Esophagus muscularis mucosa (tissue), 4 donors: ENCODE measurements around the gene IRF2BP2. TPM values are rescaled to one million over a fixed set of nuclear protein-coding genes. Genes with fewer than 3 reads are reported as not detected.
A peak's percentile ranks its signal among the peaks of the same experiment; 100 is the strongest.

Experiments
- DNase-seq: peaks from one replicate; pipeline ENCODE4 v3.0.0-alpha.2; 2017; ENCODE audit errors: extremely low spot score
- H3K27ac ChIP-seq, 4 donors: fragments of 200-600 bp; sonication (generic); replicated peaks in 1 of 4; 1 replicate in 3 of 4; 2 replicates in 1 of 4; pipeline ENCODE4 v1.5.1; 2016 to 2019; ENCODE audit warnings: mild to moderate bottlenecking in 1 of 4
- H3K27me3 ChIP-seq, 4 donors: fragments of 200-600 bp; sonication (generic); one replicate each; pipeline versions ENCODE4 v1.5.1 to v1.6.0; 2016 to 2019
- H3K36me3 ChIP-seq, 4 donors: fragments of 200-600 bp; sonication (generic); one replicate each; pipeline ENCODE4 v1.5.1; 2016 to 2019
- H3K4me1 ChIP-seq, 4 donors: fragments of 200-600 bp; sonication (generic); one replicate each; pipeline ENCODE4 v1.5.1; 2016 to 2019
- H3K4me3 ChIP-seq, 4 donors: fragments of 200-600 bp; sonication (generic); 1 replicate in 2 of 4; 2 replicates in 2 of 4; pipeline ENCODE4 v1.5.1; 2016 to 2019; ENCODE audit warnings: mild to moderate bottlenecking in 4 of 4, moderate library complexity in 1 of 4
- H3K9me3 ChIP-seq, 4 donors: fragments of 200-600 bp; sonication (generic); 1 replicate in 3 of 4; 2 replicates in 1 of 4; pipeline ENCODE4 v1.5.1; 2016 to 2019
- EP300 ChIP-seq: sonication (generic); formaldehyde crosslinking; IDR thresholded peaks from one replicate; pipeline ENCODE4 v1.6.1; 2017; ENCODE audit warnings: antibody characterized with exemption
- POLR2A ChIP-seq: fragments of 450-650 bp; IDR thresholded peaks from one replicate; pipeline ENCODE4 v1.6.1; 2017; ENCODE audit warnings: antibody characterized with exemption, moderate library complexity, mild to moderate bottlenecking, low read depth
- POLR2AphosphoS5 ChIP-seq, 2 donors: sonication (generic); formaldehyde crosslinking; IDR thresholded peaks; one replicate each; pipeline ENCODE4 v1.6.1; 2017; ENCODE audit warnings: antibody characterized with exemption in 2 of 2
- WGBS: methylation state at CpG from one replicate; pipeline ENCODE4 v1.1.5; 2018; 5-methylcytosine and 5-hydroxymethylcytosine counted together
- intact Hi-C: fragments of 100-400 bp; cut with DNase I; formaldehyde crosslinking; loops from one replicate; pipeline ENCODE4 v1.15.1; 2023
- total RNA-seq, 4 donors: library from RNA; depleted of rRNA; stranded (reverse); fragments of >200 nt; gene quantifications; one replicate each; pipeline versions ENCODE4 v1.1.0 to v1.2.1, GENCODE V29; 2016
- TF ChIP-seq, protein P1 (sequence below), 3 experiments: fragments of 200-600 bp in 2 of 3; fragments of 450-650 bp in 1 of 3; sonication (generic) in 2 of 3; IDR thresholded peaks; one replicate each; pipeline ENCODE4 v1.5.1; 2017 to 2019; ENCODE audit warnings: antibody characterized with exemption in 3 of 3, mild to moderate bottlenecking in 2 of 3, moderate library complexity in 1 of 3

Gene IRF2BP2
- total RNA-seq, 4 donors from 2014 or later, result 83.3 to 119 (median 97.9) TPM

DNA sequence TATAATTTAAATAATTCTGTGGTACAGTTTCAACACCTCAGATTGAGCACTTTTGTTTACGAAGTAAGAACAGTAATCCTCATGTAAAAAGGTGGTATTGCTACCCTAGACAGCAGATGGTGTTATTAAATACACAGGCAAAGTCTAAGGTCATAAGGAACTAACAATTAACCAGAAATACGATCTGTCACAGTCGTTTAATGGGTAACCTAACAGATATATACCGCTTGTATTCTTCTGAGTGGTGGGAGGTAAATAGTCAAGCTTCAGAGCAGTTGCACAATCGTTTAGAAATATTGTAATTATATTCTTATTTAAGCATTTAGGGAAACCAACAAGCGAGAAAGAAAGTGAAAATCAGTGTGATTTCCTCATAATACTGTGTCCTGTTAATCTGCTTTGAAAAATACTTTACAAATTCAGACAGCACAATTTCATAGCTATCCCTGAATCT lies 9.8 kb upstream of the IRF2BP2 start:
- no peak for DNase-seq
- Histone ChIP-seq H3K4me3 (no peak overlapping the region), H3K27me3 (no peaks in the 10 kb centered on the region), H3K4me1 (peaks cover 9 to 48% (median 32%) of the 10 kb centered on the region in 4 donors), H3K36me3 (no peaks in the 10 kb centered on the region), H3K27ac (no peak overlapping the region), H3K9me3 (no peaks in the 10 kb centered on the region)
- TF ChIP-seq, protein P1, sequence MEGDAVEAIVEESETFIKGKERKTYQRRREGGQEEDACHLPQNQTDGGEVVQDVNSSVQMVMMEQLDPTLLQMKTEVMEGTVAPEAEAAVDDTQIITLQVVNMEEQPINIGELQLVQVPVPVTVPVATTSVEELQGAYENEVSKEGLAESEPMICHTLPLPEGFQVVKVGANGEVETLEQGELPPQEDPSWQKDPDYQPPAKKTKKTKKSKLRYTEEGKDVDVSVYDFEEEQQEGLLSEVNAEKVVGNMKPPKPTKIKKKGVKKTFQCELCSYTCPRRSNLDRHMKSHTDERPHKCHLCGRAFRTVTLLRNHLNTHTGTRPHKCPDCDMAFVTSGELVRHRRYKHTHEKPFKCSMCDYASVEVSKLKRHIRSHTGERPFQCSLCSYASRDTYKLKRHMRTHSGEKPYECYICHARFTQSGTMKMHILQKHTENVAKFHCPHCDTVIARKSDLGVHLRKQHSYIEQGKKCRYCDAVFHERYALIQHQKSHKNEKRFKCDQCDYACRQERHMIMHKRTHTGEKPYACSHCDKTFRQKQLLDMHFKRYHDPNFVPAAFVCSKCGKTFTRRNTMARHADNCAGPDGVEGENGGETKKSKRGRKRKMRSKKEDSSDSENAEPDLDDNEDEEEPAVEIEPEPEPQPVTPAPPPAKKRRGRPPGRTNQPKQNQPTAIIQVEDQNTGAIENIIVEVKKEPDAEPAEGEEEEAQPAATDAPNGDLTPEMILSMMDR (IDR thresholded peaks at IDR 0.05), result no peak
- no peak for TF ChIP-seq POLR2AphosphoS5 (IDR thresholded peaks at IDR 0.05)
- TF ChIP-seq EP300, result no peak
- no peak for TF ChIP-seq POLR2A
- WGBS, result 63% methylated on average over 6 of the region's 6 CpGs
- intact Hi-C loops, result loop anchor here (5.0 kb wide), 2 partner anchors 62 to 452 kb away; no protein-coding TSS in a partner anchor

DNA sequence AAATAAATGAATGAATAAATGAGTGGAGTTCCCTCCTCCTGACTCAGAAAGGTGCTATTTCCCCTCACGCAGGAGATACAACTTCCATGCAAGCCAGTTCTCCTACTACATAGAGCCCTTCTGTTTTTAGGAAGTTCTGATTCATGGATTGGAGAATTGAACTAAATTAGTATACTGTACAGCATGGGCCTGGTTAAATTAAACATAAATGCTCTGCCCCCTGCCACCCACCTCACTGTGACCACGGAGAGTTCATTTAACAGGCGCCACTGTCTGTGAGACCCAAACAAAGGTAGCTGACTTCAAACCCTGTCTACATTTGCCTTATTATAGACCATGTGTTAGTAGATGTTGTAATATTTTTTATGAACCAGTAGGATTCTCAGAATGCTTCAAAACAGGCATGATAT lies 9.1 kb upstream of the IRF2BP2 start:
- Histone ChIP-seq H3K4me3 (no peak overlapping the region), H3K27ac (peak overlapping the region; percentile 11 to 49 (median 30)), H3K9me3 (no peaks in the 10 kb centered on the region), H3K36me3 (no peaks in the 10 kb centered on the region), H3K4me1 (peaks cover 10 to 53% (median 37%) of the 10 kb centered on the region in 4 donors), H3K27me3 (no peaks in the 10 kb centered on the region)
- DNase-seq, result no peak
- intact Hi-C loops, result loop anchor here (5.0 kb wide), 2 partner anchors 63 to 453 kb away; no protein-coding TSS in a partner anchor
- TF ChIP-seq POLR2AphosphoS5 (IDR thresholded peaks at IDR 0.05), result no peak
- TF ChIP-seq, protein P1 (IDR thresholded peaks at IDR 0.05), result no peak
- no peak for TF ChIP-seq EP300
- no peak for TF ChIP-seq POLR2A
- WGBS, result 80% methylated on average over 3 of the region's 3 CpGs

DNA sequence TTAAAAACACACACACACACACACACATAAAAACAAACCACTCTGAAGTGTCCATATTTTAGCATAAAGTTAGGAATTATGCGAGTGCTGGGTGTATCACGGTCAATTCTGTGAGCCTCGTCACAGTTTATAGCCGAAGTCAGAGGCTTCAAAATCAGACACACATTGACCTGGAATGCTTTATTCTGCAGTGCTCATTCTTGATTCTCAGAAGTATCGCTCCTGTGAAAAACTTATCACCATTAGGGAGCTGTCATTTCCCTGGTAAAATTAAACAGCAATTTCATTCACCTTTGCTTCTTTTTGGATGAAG lies 8.7 kb upstream of the IRF2BP2 start:
- peak; percentile 19 for DNase-seq
- TF ChIP-seq POLR2A (no peak), EP300 (no peak), POLR2AphosphoS5 (IDR thresholded peaks at IDR 0.05) (no peak)
- TF ChIP-seq, protein P1 (IDR thresholded peaks at IDR 0.05), result no peak
- H3K4me1 ChIP-seq, result peaks cover 14 to 56% (median 41%) of the 10 kb centered on the region in 4 donors
- WGBS, result 78% methylated on average over 5 of the region's 5 CpGs
- intact Hi-C loops, result loop anchor here (5.0 kb wide), 2 partner anchors 64 to 454 kb away; no protein-coding TSS in a partner anchor
- H3K4me3 ChIP-seq, result no peak overlapping the region
- H3K27me3 ChIP-seq, result no peaks in the 10 kb centered on the region
- no peaks in the 10 kb centered on the region for H3K36me3 ChIP-seq
- H3K9me3 ChIP-seq, result no peaks in the 10 kb centered on the region
- peak overlapping the region; percentile 11 to 49 (median 30) for H3K27ac ChIP-seq

DNA sequence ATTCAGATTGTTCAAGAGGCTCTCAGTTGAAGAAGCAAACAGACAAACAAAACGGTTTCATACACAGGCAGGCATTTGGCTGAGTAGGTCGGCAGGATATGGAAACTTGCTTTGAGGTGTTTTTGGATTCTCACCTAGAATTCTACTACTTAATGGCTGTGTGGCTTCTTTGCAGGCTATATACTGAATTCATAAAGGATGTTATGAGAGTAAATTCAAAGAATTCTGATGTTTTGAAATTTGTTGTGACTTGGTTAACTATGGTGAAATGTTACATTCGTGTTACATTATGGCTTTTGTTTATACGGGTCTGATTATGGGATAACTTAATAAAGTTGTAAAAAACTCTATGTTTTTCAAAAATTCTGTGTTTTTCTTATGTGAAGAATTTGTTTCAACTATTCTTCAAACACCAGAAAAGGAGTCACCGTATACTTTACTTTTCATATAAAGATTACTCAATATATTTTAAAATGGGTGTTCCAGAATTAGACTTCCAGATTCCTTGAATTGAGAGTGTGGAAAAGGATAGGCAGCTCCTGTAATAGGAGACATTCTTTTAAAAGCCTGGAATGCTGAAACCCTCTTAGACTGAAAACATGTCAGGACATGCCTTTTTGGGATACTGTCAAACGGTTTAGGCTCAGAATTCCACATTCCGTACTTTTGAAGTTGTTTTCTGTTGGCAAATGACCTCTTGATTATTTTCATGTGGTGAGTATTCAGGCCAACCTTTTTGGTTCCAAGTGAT lies 8.2 kb upstream of the IRF2BP2 start:
- peak overlapping the region; percentile 11 to 49 (median 30) for H3K27ac ChIP-seq
- H3K9me3 ChIP-seq, result no peaks in the 10 kb centered on the region
- peaks cover 19 to 62% (median 47%) of the 10 kb centered on the region in 4 donors for H3K4me1 ChIP-seq
- no peaks in the 10 kb centered on the region for H3K36me3 ChIP-seq
- TF ChIP-seq, protein P1 (IDR thresholded peaks at IDR 0.05), result no peak
- TF ChIP-seq EP300 (no peak), POLR2A (no peak), POLR2AphosphoS5 (IDR thresholded peaks at IDR 0.05) (no peak)
- H3K4me3 ChIP-seq, result no peak overlapping the region
- no peak for DNase-seq
- WGBS, result 64% methylated on average over 7 of the region's 7 CpGs
- intact Hi-C loops, result loop anchor here (5.0 kb wide), 2 partner anchors 64 to 454 kb away; no protein-coding TSS in a partner anchor
- H3K27me3 ChIP-seq, result no peaks in the 10 kb centered on the region
